Pancreas (tissue), 10 donors: ENCODE data around the gene IRX5. TPM values are rescaled to one million over a fixed set of nuclear protein-coding genes. Genes with fewer than 3 reads are reported as not detected.

ENCODE experiments used
- ATAC-seq, 4 donors: fragments of 200-7000 bp; cut with Tn5 transposase; one replicate each; pipeline versions ENCODE4 v1.8.0 to v1.9.1; 2020; ENCODE audit warnings: mild to moderate bottlenecking in 4 of 4, moderate library complexity in 4 of 4
- DNase-seq, 6 donors: peaks; one replicate each; pipeline ENCODE4 v3.0.0-alpha.2; 2020
- FAIRE-seq: peaks from 2 replicates; lab custom pipeline; 2012; peaks lifted over from hg19 to GRCh38; lab: Jason Lieb, UNC
- H3K27ac ChIP-seq, 4 donors: fragments of 200-600 bp; sonication (generic); 1 replicate in 3 of 4; 2 replicates in 1 of 4; pipeline versions ENCODE4 v1.5.0 to v1.8.0; 2020
- H3K27me3 ChIP-seq, 4 donors: fragments of 200-600 bp; one replicate each; pipeline ENCODE4 v1.8.0; 2021
- H3K36me3 ChIP-seq, 3 donors: fragments of 200-600 bp; sonication (generic) in 1 of 3; one replicate each; pipeline versions ENCODE4 v1.5.0 to v1.8.0; 2020 to 2021
- H3K4me1 ChIP-seq, 3 donors: fragments of 200-600 bp; one replicate each; pipeline ENCODE4 v1.8.0; 2021
- H3K4me3 ChIP-seq, 4 donors: fragments of 200-600 bp; sonication (generic) in 2 of 4; one replicate each; pipeline versions ENCODE4 v1.5.0 to v1.8.0; 2020 to 2021
- H3K9me3 ChIP-seq, 4 donors: fragments of 200-600 bp; one replicate each; pipeline ENCODE4 v1.8.0; 2021
- WGBS, 2 donors: extraction: QIAGEN DNeasy Blood & Tissue Kit; methylation state at CpG; one replicate each; pipeline ENCODE4 v1.1.7; 2013; 5-methylcytosine and 5-hydroxymethylcytosine counted together
- intact Hi-C, 3 donors: fragments of 100-400 bp; cut with DNase I; formaldehyde crosslinking; loops; one replicate each; pipeline versions ENCODE4 v1.11.1 to v1.14.2; 2022
- polyA plus RNA-seq, 2 donors: library from polyadenylated mRNA; stranded (reverse); fragments of 200-250 nt; gene quantifications; one replicate each; pipeline ENCODE4 v1.2.3, GENCODE V29; 2013
- total RNA-seq, 6 donors: library from RNA; stranded (reverse); fragmentation: NEBNext Ultra II Directional in 4 of 6; extraction: Animal tissue kit (Norgen Biotek cat#: 25700) in 4 of 6; gene quantifications; one replicate each; pipeline versions ENCODE4 v1.2.1 to v1.2.4, GENCODE V29; 2021 to 2023
- TF ChIP-seq, protein P1 (sequence below), 4 donors: fragments of 200-600 bp; sonication (generic) in 3 of 4; IDR thresholded peaks; one replicate each; pipeline versions ENCODE4 v1.5.0 to v1.8.0; 2021; ENCODE audit warnings: antibody characterized with exemption in 4 of 4
- donor health status: healthy with polysubstance abuse.
- donor health status: DM: no; HTN: no; CAD: no; lungs with moderate emphysema.
- donor health status: DM: no; HTN: no; CAD: no.
- donor health status: control.
- donor health status: control.
- donor health status: Bipolar disorder and iron deficiency.
- donor health status: DM: yes; HTN: yes; CAD: no.
- donor health status: DM: no; HTN: no; CAD: no.
- donor health status: DM: no; HTN: no; CAD: no.
- donor health status: DM: yes; HTN: yes; CAD: no.

The IRX5 gene
- total and polyA plus RNA-seq, 8 donors, result 0.12 to 0.85 (median 0.20) TPM; not detected in 2

DNA sequence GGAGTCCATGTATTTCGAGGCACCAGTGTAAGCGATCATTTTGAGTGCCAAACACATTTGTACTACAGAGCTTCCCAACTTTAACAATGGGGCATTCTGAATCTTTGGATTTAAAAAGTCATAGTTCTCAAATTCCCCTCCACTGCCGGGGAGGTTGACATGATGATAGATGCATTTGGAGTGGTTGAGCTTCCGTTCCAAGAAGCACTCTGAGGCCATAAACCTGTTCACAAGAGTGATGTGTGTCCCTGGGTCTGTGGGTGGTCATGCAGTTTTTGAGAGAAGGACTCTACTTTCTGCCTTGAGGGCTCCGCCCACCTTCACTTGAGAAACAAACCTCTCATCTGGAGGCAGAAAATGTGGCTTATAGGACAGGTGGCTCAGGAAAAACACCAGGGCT lies 43.7 kb downstream of the IRX5 start:
- Histone ChIP-seq H3K36me3 (no peaks in the 10 kb centered on the region), H3K27ac (no peak overlapping the region), H3K9me3 (no peaks in the 10 kb centered on the region), H3K27me3 (no peaks in the 10 kb centered on the region), H3K4me3 (no peak overlapping the region), H3K4me1 (no peaks in the 10 kb centered on the region)
- FAIRE-seq (no peak), DNase-seq (no peak), ATAC-seq (no peak)
- TF ChIP-seq, protein P1, sequence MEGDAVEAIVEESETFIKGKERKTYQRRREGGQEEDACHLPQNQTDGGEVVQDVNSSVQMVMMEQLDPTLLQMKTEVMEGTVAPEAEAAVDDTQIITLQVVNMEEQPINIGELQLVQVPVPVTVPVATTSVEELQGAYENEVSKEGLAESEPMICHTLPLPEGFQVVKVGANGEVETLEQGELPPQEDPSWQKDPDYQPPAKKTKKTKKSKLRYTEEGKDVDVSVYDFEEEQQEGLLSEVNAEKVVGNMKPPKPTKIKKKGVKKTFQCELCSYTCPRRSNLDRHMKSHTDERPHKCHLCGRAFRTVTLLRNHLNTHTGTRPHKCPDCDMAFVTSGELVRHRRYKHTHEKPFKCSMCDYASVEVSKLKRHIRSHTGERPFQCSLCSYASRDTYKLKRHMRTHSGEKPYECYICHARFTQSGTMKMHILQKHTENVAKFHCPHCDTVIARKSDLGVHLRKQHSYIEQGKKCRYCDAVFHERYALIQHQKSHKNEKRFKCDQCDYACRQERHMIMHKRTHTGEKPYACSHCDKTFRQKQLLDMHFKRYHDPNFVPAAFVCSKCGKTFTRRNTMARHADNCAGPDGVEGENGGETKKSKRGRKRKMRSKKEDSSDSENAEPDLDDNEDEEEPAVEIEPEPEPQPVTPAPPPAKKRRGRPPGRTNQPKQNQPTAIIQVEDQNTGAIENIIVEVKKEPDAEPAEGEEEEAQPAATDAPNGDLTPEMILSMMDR (IDR thresholded peaks at IDR 0.05), result no peak
- WGBS, 2 donors, result 40 to 46% methylated on average over 5 of the region's 5 CpGs
- intact Hi-C loops, result no loop called here

- FAIRE-seq (no peak), ATAC-seq (no peak), DNase-seq (no peak)
- H3K36me3 ChIP-seq, result no peaks in the 10 kb centered on the region
- 85 to 94% methylated on average over 13 of the region's 13 CpGs for WGBS, 2 donors
- H3K27ac ChIP-seq, result no peak overlapping the region
- no peaks in the 10 kb centered on the region for H3K9me3 ChIP-seq
- no peaks in the 10 kb centered on the region for H3K4me1 ChIP-seq
- H3K4me3 ChIP-seq, result no peak overlapping the region
- TF ChIP-seq, protein P1 (IDR thresholded peaks at IDR 0.05), result no peak
- no peaks in the 10 kb centered on the region for H3K27me3 ChIP-seq
- intact Hi-C loops, result no loop called here
Measured at GRCh38 chr16:54976651-54977200, 46.1 kb downstream of the IRX5 start.

- 59 to 65% methylated on average over 4 of the region's 4 CpGs for WGBS, 2 donors
- no peaks in the 10 kb centered on the region for H3K27me3 ChIP-seq
- intact Hi-C loops, result no loop called here
- no peaks in the 10 kb centered on the region for H3K4me1 ChIP-seq
- no peak for DNase-seq
- no peak overlapping the region for H3K4me3 ChIP-seq
- FAIRE-seq, result no peak
- H3K27ac ChIP-seq, result no peak overlapping the region
- TF ChIP-seq, protein P1 (IDR thresholded peaks at IDR 0.05), result no peak
- no peaks in the 10 kb centered on the region for H3K36me3 ChIP-seq
- H3K9me3 ChIP-seq, result no peaks in the 10 kb centered on the region
- ATAC-seq, result no peak
Measured at GRCh38 chr16:54977211-54977610, 46.5 kb downstream of the IRX5 start.

DNA sequence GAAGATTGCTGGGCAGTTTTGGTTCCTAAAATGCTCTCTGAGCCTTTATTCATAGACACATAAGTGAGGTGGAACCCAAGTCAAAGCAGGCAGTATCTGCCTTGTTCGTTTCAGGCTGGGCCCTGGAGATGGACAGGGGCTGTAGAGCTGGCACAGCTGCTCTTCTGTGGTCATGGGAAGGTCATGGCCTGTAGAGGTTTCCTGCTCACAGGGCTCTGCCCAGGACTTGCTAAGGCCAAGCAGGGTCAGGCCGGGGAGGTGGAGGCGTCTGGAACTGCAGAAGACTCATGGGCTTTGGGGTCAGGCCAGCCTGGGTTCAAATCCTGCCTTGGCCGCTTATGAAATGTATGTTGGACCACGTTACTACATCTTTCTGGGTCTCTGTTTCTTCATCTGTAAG lies 50.2 kb downstream of the IRX5 start:
- H3K27ac ChIP-seq, result no peak overlapping the region
- no peaks in the 10 kb centered on the region for H3K27me3 ChIP-seq
- no peak for FAIRE-seq
- H3K9me3 ChIP-seq, result no peaks in the 10 kb centered on the region
- no peak overlapping the region for H3K4me3 ChIP-seq
- TF ChIP-seq, protein P1 (IDR thresholded peaks at IDR 0.05), result no peak
- intact Hi-C loops, result no loop called here
- ATAC-seq, result no peak
- no peaks in the 10 kb centered on the region for H3K4me1 ChIP-seq
- H3K36me3 ChIP-seq, result no peaks in the 10 kb centered on the region
- WGBS, 2 donors, result 74 to 77% methylated on average over 5 of the region's 5 CpGs
- no peak for DNase-seq
